SU-DHL-6 (cell line): ENCODE data around the gene RNF103.

Experiments used
- EZH2phosphoT487 ChIP-seq: fragments of 200-600 bp; sonication (generic), shearing (Covaris generic); conservative IDR thresholded peaks from 2 replicates; pipeline ENCODE4 v1.6.1; 2018; ENCODE audit warnings: mild to moderate bottlenecking, antibody characterized with exemption, low read length, moderate library complexity, mixed read lengths
- TF ChIP-seq, protein P1 (sequence below): fragments of 200-600 bp; sonication (generic); IDR thresholded peaks from one replicate; pipeline ENCODE4 v1.5.1; 2017; ENCODE audit warnings: antibody characterized with exemption, mild to moderate bottlenecking, low read length, moderate library complexity; ENCODE audit not compliant: insufficient read depth, poor library complexity, severe bottlenecking

DNA sequence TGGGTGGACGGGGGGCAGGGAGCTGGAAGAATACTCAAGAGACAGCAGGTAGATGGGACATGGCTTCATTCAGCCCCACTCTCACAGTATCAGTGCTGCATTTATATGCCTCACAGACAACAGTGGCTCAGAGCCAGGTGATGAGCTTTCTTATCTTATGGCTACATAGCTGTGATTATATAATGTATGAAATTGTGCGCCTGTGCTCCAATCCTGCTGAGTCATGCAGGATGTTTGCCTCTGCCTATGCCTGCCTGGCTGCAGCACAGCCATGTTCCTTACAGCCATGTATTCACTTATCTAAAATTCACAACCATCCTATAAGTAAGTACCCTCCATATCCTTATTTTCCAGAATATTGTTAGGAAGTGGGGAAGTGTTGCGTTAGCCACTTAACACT is 37.7 kb upstream of the RNF103 start:
- TF ChIP-seq, protein P1, sequence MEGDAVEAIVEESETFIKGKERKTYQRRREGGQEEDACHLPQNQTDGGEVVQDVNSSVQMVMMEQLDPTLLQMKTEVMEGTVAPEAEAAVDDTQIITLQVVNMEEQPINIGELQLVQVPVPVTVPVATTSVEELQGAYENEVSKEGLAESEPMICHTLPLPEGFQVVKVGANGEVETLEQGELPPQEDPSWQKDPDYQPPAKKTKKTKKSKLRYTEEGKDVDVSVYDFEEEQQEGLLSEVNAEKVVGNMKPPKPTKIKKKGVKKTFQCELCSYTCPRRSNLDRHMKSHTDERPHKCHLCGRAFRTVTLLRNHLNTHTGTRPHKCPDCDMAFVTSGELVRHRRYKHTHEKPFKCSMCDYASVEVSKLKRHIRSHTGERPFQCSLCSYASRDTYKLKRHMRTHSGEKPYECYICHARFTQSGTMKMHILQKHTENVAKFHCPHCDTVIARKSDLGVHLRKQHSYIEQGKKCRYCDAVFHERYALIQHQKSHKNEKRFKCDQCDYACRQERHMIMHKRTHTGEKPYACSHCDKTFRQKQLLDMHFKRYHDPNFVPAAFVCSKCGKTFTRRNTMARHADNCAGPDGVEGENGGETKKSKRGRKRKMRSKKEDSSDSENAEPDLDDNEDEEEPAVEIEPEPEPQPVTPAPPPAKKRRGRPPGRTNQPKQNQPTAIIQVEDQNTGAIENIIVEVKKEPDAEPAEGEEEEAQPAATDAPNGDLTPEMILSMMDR, result no peak
- TF ChIP-seq EZH2phosphoT487, result no peak
